Trophoblast cell (in vitro differentiated cells and primary cell): ENCODE data around the gene PRR5.
"Not testable (repeated sequence)": the region's sequence is repeated elsewhere in the genome, so short reads cannot be mapped to it uniquely, and the experiment has no call there.

Experiments
- DNase-seq, 2 donors: peaks; one replicate each; pipeline ENCODE4 v3.0.0-alpha.2; 2016
- H2AFZ ChIP-seq: 2 replicates; pipeline ENCODE4 v1.6.1; 2013; ENCODE audit warnings: low read length, moderate library complexity, mild to moderate bottlenecking; ENCODE audit not compliant: insufficient read depth, poor library complexity
- H2AK5ac ChIP-seq: 2 replicates; pipeline ENCODE4 v1.6.1; 2013; ENCODE audit warnings: mild to moderate bottlenecking, low read length
- H2BK120ac ChIP-seq: 2 replicates; pipeline ENCODE4 v1.6.1; 2013; ENCODE audit warnings: low read length, mild to moderate bottlenecking, moderate library complexity; ENCODE audit not compliant: insufficient read depth, poor library complexity
- H2BK12ac ChIP-seq: 2 replicates; pipeline ENCODE4 v1.6.1; 2013; ENCODE audit warnings: mild to moderate bottlenecking, low read length, moderate library complexity
- H2BK5ac ChIP-seq: 2 replicates; pipeline ENCODE4 v1.6.1; 2013; ENCODE audit warnings: low read length, low read depth, moderate library complexity, mild to moderate bottlenecking; ENCODE audit not compliant: poor library complexity
- H3K14ac ChIP-seq: 2 replicates; pipeline ENCODE4 v1.6.1; 2013; ENCODE audit warnings: mild to moderate bottlenecking, low read length
- H3K18ac ChIP-seq: 2 replicates; pipeline ENCODE4 v1.6.1; 2013; ENCODE audit warnings: mild to moderate bottlenecking, low read length
- H3K23ac ChIP-seq: 2 replicates; pipeline ENCODE4 v1.6.1; 2013; ENCODE audit warnings: low read length
- H3K27ac ChIP-seq: 2 replicates; pipeline ENCODE4 v1.5.1; 2013; ENCODE audit warnings: low read depth, mild to moderate bottlenecking, inconsistent platforms, low read length, moderate library complexity
- H3K27me3 ChIP-seq: 2 replicates; pipeline ENCODE4 v1.6.1; 2013; ENCODE audit warnings: inconsistent platforms, mild to moderate bottlenecking, low read length, moderate library complexity; ENCODE audit not compliant: insufficient read depth
- H3K36me3 ChIP-seq, 2 experiments: 1 replicate in 1 of 2; 2 replicates in 1 of 2; pipeline ENCODE4 v1.6.1; 2013; ENCODE audit warnings: low read length in 2 of 2, mild to moderate bottlenecking in 2 of 2, moderate library complexity in 1 of 2; ENCODE audit not compliant: insufficient read depth in 2 of 2, control insufficient read depth in 1 of 2
- H3K4ac ChIP-seq: 2 replicates; pipeline ENCODE4 v1.6.1; 2013; ENCODE audit warnings: low read depth, mild to moderate bottlenecking, low read length, moderate library complexity
- H3K4me1 ChIP-seq, 2 experiments: 1 replicate in 1 of 2; 2 replicates in 1 of 2; pipeline ENCODE4 v1.6.1; 2013; ENCODE audit warnings: low read length in 2 of 2, mild to moderate bottlenecking in 2 of 2, moderate library complexity in 1 of 2; ENCODE audit not compliant: insufficient read depth in 2 of 2, control insufficient read depth in 1 of 2
- H3K4me2 ChIP-seq: 2 replicates; pipeline ENCODE4 v1.6.1; 2013; ENCODE audit warnings: inconsistent platforms, mild to moderate bottlenecking, low read length, moderate library complexity
- H3K4me3 ChIP-seq: 2 replicates; pipeline ENCODE4 v1.5.1; 2013; ENCODE audit warnings: mild to moderate bottlenecking, low read depth, low read length, inconsistent platforms
- H3K79me1 ChIP-seq: one replicate; pipeline ENCODE4 v1.6.1; 2013; ENCODE audit warnings: low read length
- H3K79me2 ChIP-seq: 2 replicates; pipeline ENCODE4 v1.6.1; 2013; ENCODE audit warnings: low read length, mild to moderate bottlenecking; ENCODE audit not compliant: control insufficient read depth, insufficient read depth, poor library complexity
- H3K9ac ChIP-seq: 2 replicates; pipeline ENCODE4 v1.6.1; 2013; ENCODE audit warnings: mild to moderate bottlenecking, low read length
- H3K9me3 ChIP-seq: 2 replicates; pipeline ENCODE4 v1.6.1; 2013; ENCODE audit warnings: low read depth, mild to moderate bottlenecking, control low read depth, inconsistent platforms, low read length; ENCODE audit not compliant: insufficient read depth
- H4K12ac ChIP-seq: 2 replicates; pipeline ENCODE4 v1.6.1; 2013; ENCODE audit warnings: low read depth, mild to moderate bottlenecking, low read length, moderate library complexity
- H4K8ac ChIP-seq: 2 replicates; pipeline ENCODE4 v1.6.1; 2013; ENCODE audit warnings: low read depth, mild to moderate bottlenecking, low read length, moderate library complexity
- H4K91ac ChIP-seq: one replicate; pipeline ENCODE4 v1.6.1; 2013; ENCODE audit warnings: low read depth, mild to moderate bottlenecking, low read length, moderate library complexity
- WGBS: extraction: QIAGEN DNeasy Blood & Tissue Kit; methylation state at CpG from one replicate; pipeline ENCODE4 v1.1.7; 2013; ENCODE audit warnings: missing lambda C conversion rate; ENCODE audit not compliant: insufficient read length, insufficient coverage; ENCODE audit errors: extremely low coverage; 5-methylcytosine and 5-hydroxymethylcytosine counted together

Gene PRR5

GRCh38 chr22:44678556-44679305, 23.3 kb upstream of the PRR5 start:
- H4K8ac ChIP-seq = no peak overlapping the region
- H3K9me3 ChIP-seq = no peaks in the 10 kb centered on the region
- H3K4ac ChIP-seq = no peak overlapping the region
- no peak overlapping the region for H3K9ac ChIP-seq
- peaks cover 0 to 6% of the 10 kb centered on the region in 2 experiments for H3K4me1 ChIP-seq
- WGBS = no CpG with 5 or more reads among the region's 18 CpGs
- H3K27me3 ChIP-seq = no peaks in the 10 kb centered on the region
- H3K27ac ChIP-seq = no peak overlapping the region
- no peaks in the 10 kb centered on the region for H3K79me2 ChIP-seq
- H4K12ac ChIP-seq = no peak overlapping the region
- H3K4me3 ChIP-seq = no peak overlapping the region
- H3K4me2 ChIP-seq = no peak overlapping the region
- no peak overlapping the region for H2BK5ac ChIP-seq
- no peak overlapping the region for H2AFZ ChIP-seq
- H3K14ac ChIP-seq = no peak overlapping the region
- no peak overlapping the region for H3K18ac ChIP-seq
- H3K36me3 ChIP-seq = no peaks in the 10 kb centered on the region
- H2BK12ac ChIP-seq = no peak overlapping the region
- no peak overlapping the region for H2AK5ac ChIP-seq
- H3K23ac ChIP-seq = no peak overlapping the region
- no peaks in the 10 kb centered on the region for H3K79me1 ChIP-seq
- H2BK120ac ChIP-seq = no peak overlapping the region
- H4K91ac ChIP-seq = no peak overlapping the region
- no peak for DNase-seq

- not testable (repeated sequence) for H3K79me1 ChIP-seq, H3K36me3 ChIP-seq, H3K9ac ChIP-seq, H3K23ac ChIP-seq, H4K91ac ChIP-seq, H3K4me3 ChIP-seq, H2BK12ac ChIP-seq, DNase-seq, H3K27me3 ChIP-seq, H2BK5ac ChIP-seq, H3K9me3 ChIP-seq, H3K4ac ChIP-seq, H3K14ac ChIP-seq, H2BK120ac ChIP-seq, H3K18ac ChIP-seq, H3K27ac ChIP-seq, H2AK5ac ChIP-seq, H3K79me2 ChIP-seq, H4K8ac ChIP-seq, H3K4me2 ChIP-seq, H4K12ac ChIP-seq, H2AFZ ChIP-seq, H3K4me1 ChIP-seq
- no CpG with 5 or more reads among the region's 9 CpGs for WGBS
Observed at GRCh38 chr22:44679306-44679647, 22.7 kb upstream of the PRR5 start.

GRCh38 chr22:44680058-44680457, 21.9 kb upstream of the PRR5 start:
- H4K91ac ChIP-seq = no peak overlapping the region
- H3K36me3 ChIP-seq = no peaks in the 10 kb centered on the region
- H4K12ac ChIP-seq = no peak overlapping the region
- no peaks in the 10 kb centered on the region for H3K79me2 ChIP-seq
- no peak overlapping the region for H3K4me3 ChIP-seq
- no peak overlapping the region for H2BK5ac ChIP-seq
- H3K18ac ChIP-seq = no peak overlapping the region
- H3K23ac ChIP-seq = no peak overlapping the region
- no peak overlapping the region for H2AK5ac ChIP-seq
- H3K79me1 ChIP-seq = peaks cover 5% of the 10 kb centered on the region
- no peak overlapping the region for H4K8ac ChIP-seq
- peaks cover 6 to 12% of the 10 kb centered on the region in 2 experiments for H3K4me1 ChIP-seq
- no peak overlapping the region for H2AFZ ChIP-seq
- no peaks in the 10 kb centered on the region for H3K27me3 ChIP-seq
- WGBS = no CpG with 5 or more reads among the region's 5 CpGs
- no peak overlapping the region for H3K4ac ChIP-seq
- H2BK120ac ChIP-seq = no peak overlapping the region
- H3K27ac ChIP-seq = no peak overlapping the region
- no peak overlapping the region for H2BK12ac ChIP-seq
- H3K14ac ChIP-seq = no peak overlapping the region
- no peak overlapping the region for H3K4me2 ChIP-seq
- H3K9me3 ChIP-seq = no peaks in the 10 kb centered on the region
- no peak overlapping the region for H3K9ac ChIP-seq
- DNase-seq = no peak

GRCh38 chr22:44680481-44680894, 21.5 kb upstream of the PRR5 start:
- no peak for DNase-seq
- Histone ChIP-seq H3K18ac (no peak overlapping the region), H3K27me3 (no peaks in the 10 kb centered on the region), H2AFZ (no peak overlapping the region), H3K9ac (no peak overlapping the region), H3K4me1 (peaks cover 7 to 14% of the 10 kb centered on the region in 2 experiments), H3K27ac (no peak overlapping the region), H3K14ac (no peak overlapping the region), H3K36me3 (no peaks in the 10 kb centered on the region), H3K4me2 (no peak overlapping the region), H3K4me3 (no peak overlapping the region), H4K91ac (no peak overlapping the region), H3K79me2 (no peaks in the 10 kb centered on the region), H2BK5ac (no peak overlapping the region), H2AK5ac (no peak overlapping the region), H3K4ac (no peak overlapping the region), H3K23ac (no peak overlapping the region), H3K9me3 (no peaks in the 10 kb centered on the region), H2BK120ac (no peak overlapping the region), H4K8ac (no peak overlapping the region), H2BK12ac (no peak overlapping the region), H4K12ac (no peak overlapping the region), H3K79me1 (peaks cover 6% of the 10 kb centered on the region)
- WGBS = no CpG with 5 or more reads among the region's 7 CpGs
